ENCODE data around the gene TRIM65. TPM values are rescaled to one million over a fixed set of nuclear protein-coding genes. Genes with fewer than 3 reads are reported as not detected.

TRIM65 gene
- total and polyA plus RNA-seq, 2 of the 13 experiments (the other 11 are each of a cell fraction or from before 2014, with no cell fraction given) = 10.3 to 22.4 TPM

- TF ChIP-seq ZNF691 (CRISPR knock-in tag; IDR thresholded peaks at IDR 0.05; ENCODE audit: borderline replicate concordance, low read depth) = peak; percentile 91; the same call in 1 of the 2 replicates
- TF ChIP-seq ZKSCAN1 (IDR thresholded peaks at IDR 0.05; ENCODE audit: low read length) = no peak
- TF ChIP-seq SNAPC5 (CRISPR knock-in tag; IDR thresholded peaks at IDR 0.05; ENCODE audit: borderline replicate concordance) = peak; percentile 89; the same call in 1 of the 2 replicates
- TF ChIP-seq GLI4 (CRISPR knock-in tag; IDR thresholded peaks at IDR 0.05; ENCODE audit: borderline replicate concordance) = peak; percentile 79
- TF ChIP-seq TARDBP (CRISPR knock-in tag; IDR thresholded peaks at IDR 0.05) = peak; percentile 97
- TF ChIP-seq MEIS2 (CRISPR knock-in tag; IDR thresholded peaks at IDR 0.05) = peak; percentile 93
- TF ChIP-seq HDAC2 (CRISPR knock-in tag; IDR thresholded peaks at IDR 0.05) = peak; percentile 97
- peak; percentile 94 for TF ChIP-seq ZNF225 (CRISPR knock-in tag; IDR thresholded peaks at IDR 0.05)
- TF ChIP-seq ZFAT (CRISPR knock-in tag; conservative IDR thresholded peaks at IDR 0.05) = no peak
- TF ChIP-seq ZBTB46 (CRISPR knock-in tag; IDR thresholded peaks at IDR 0.05; ENCODE audit: borderline replicate concordance) = no peak
- TF ChIP-seq, protein P1, sequence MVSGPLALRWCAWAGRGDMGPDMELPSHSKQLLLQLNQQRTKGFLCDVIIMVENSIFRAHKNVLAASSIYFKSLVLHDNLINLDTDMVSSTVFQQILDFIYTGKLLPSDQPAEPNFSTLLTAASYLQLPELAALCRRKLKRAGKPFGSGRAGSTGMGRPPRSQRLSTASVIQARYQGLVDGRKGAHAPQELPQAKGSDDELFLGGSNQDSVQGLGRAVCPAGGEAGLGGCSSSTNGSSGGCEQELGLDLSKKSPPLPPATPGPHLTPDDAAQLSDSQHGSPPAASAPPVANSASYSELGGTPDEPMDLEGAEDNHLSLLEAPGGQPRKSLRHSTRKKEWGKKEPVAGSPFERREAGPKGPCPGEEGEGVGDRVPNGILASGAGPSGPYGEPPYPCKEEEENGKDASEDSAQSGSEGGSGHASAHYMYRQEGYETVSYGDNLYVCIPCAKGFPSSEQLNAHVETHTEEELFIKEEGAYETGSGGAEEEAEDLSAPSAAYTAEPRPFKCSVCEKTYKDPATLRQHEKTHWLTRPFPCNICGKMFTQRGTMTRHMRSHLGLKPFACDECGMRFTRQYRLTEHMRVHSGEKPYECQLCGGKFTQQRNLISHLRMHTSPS (CRISPR knock-in tag; IDR thresholded peaks at IDR 0.05; ENCODE audit: low read depth) = peak; percentile 85
- TF ChIP-seq, protein P2, sequence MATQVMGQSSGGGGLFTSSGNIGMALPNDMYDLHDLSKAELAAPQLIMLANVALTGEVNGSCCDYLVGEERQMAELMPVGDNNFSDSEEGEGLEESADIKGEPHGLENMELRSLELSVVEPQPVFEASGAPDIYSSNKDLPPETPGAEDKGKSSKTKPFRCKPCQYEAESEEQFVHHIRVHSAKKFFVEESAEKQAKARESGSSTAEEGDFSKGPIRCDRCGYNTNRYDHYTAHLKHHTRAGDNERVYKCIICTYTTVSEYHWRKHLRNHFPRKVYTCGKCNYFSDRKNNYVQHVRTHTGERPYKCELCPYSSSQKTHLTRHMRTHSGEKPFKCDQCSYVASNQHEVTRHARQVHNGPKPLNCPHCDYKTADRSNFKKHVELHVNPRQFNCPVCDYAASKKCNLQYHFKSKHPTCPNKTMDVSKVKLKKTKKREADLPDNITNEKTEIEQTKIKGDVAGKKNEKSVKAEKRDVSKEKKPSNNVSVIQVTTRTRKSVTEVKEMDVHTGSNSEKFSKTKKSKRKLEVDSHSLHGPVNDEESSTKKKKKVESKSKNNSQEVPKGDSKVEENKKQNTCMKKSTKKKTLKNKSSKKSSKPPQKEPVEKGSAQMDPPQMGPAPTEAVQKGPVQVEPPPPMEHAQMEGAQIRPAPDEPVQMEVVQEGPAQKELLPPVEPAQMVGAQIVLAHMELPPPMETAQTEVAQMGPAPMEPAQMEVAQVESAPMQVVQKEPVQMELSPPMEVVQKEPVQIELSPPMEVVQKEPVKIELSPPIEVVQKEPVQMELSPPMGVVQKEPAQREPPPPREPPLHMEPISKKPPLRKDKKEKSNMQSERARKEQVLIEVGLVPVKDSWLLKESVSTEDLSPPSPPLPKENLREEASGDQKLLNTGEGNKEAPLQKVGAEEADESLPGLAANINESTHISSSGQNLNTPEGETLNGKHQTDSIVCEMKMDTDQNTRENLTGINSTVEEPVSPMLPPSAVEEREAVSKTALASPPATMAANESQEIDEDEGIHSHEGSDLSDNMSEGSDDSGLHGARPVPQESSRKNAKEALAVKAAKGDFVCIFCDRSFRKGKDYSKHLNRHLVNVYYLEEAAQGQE (IDR thresholded peaks at IDR 0.05; ENCODE audit: borderline replicate concordance in 1 of 2, low read depth in 1 of 2, low read length in 2 of 2) = peak in 1 of 2 experiments; percentile 38; a peak in 1 of 4 replicates
- no peak for TF ChIP-seq RBM22 (optimal IDR thresholded peaks at IDR 0.05; ENCODE audit: low read length)
- TF ChIP-seq ARNT (IDR thresholded peaks at IDR 0.05) = no peak
- TF ChIP-seq ZNF451 (CRISPR knock-in tag; IDR thresholded peaks at IDR 0.05) = peak; percentile 88; the same call in 1 of the 2 replicates
- peak; percentile 83 for TF ChIP-seq ZNF350 (CRISPR knock-in tag; IDR thresholded peaks at IDR 0.05; ENCODE audit: borderline replicate concordance, low read depth)
- TF ChIP-seq WIZ (CRISPR knock-in tag; IDR thresholded peaks at IDR 0.05) = peak; percentile 96; the same call in 1 of the 2 replicates
- TF ChIP-seq MBNL3 (CRISPR knock-in tag; conservative IDR thresholded peaks at IDR 0.05) = no peak
- TF ChIP-seq ZNF724P (CRISPR knock-in tag; IDR thresholded peaks at IDR 0.05; ENCODE audit: borderline replicate concordance) = peak; percentile 93
- TF ChIP-seq HMG20B (CRISPR knock-in tag; conservative IDR thresholded peaks at IDR 0.05) = peak; percentile 89
- no peak for TF ChIP-seq RARG (CRISPR knock-in tag; IDR thresholded peaks at IDR 0.05; ENCODE audit: low read depth)
Observed at GRCh38 chr17:75904749-75905521, 8.2 kb upstream of the TRIM65 start, which contains the start of gene MRPL38 (continued).

Data from HepG2 (cell line).